ENCODE data around the gene COMTD1.
"Not testable (repeated sequence)": the region's sequence is repeated elsewhere in the genome, so short reads cannot be mapped to it uniquely, and the experiment has no call there.

The COMTD1 gene

GRCh38 chr10:75208181-75208580, 27.6 kb downstream of the COMTD1 start:
- ChIA-PET CTCF (interaction anchor here (1.2 to 1.8 kb wide), 4 partner anchors 10 to 23 kb away, joined by 3 to 6 read pairs (median 4); no protein-coding TSS in a partner anchor), POLR2A (no interaction called here)
- TF ChIP-seq CTCF (IDR thresholded peaks at IDR 0.05; ENCODE audit: control extremely low read depth, extremely low read depth, low read depth, missing control alignments): no peak

DNA sequence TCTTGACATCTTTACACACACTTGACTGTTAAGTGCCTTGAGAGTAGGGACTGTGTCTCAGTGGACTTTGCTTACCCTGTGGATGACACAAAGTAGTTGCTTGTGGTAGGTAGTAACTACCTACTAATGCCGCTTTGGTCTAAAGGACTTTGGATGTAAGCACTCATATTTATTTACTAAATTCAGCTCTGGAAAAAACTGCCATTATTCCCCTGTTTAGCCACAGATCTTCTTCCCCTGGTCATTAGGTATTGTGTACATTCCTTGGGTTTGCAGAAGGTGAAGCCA, 28.0 kb downstream of the COMTD1 start:
- CTCF ChIA-PET: interaction anchor here (1.2 to 1.8 kb wide), 4 partner anchors 10 to 23 kb away, joined by 3 to 6 read pairs (median 4); no protein-coding TSS in a partner anchor
- no peak for DNase-seq (ENCODE audit: extremely low spot score)
- POLR2A ChIA-PET: interaction anchor here (0.5 kb wide), 1 partner anchor 41 kb away, joined by 5 read pairs; no protein-coding TSS in a partner anchor
- TF ChIP-seq CTCF (IDR thresholded peaks at IDR 0.05; ENCODE audit: control extremely low read depth, extremely low read depth, low read depth, missing control alignments): no peak

More at GRCh38 chr10:75208181-75208580, 27.6 kb downstream of the COMTD1 start:
- no peak for DNase-seq (ENCODE audit: extremely low spot score)

GRCh38 chr10:75207079-75207856, 28.5 kb downstream of the COMTD1 start:
- CTCF ChIA-PET: interaction anchor here (0.9 to 3.8 kb wide), 8 partner anchors 9 to 1327 kb away, joined by 3 to 22 read pairs (median 4); partner anchors contain the start of gene COMTD1
- POLR2A ChIA-PET: interaction anchor here (0.5 kb wide), 2 partner anchors 20 to 41 kb away, joined by 3 to 5 read pairs; no protein-coding TSS in a partner anchor
- no peak for TF ChIP-seq CTCF (IDR thresholded peaks at IDR 0.05; ENCODE audit: control extremely low read depth, extremely low read depth, low read depth, missing control alignments)
- no peak for DNase-seq (ENCODE audit: extremely low spot score)

- DNase-seq (ENCODE audit: extremely low spot score); POLR2A ChIA-PET: not testable (repeated sequence)
- CTCF ChIA-PET: interaction anchor here (0.9 to 3.8 kb wide), 4 partner anchors 18 to 1327 kb away, joined by 3 to 22 read pairs (median 6); partner anchors contain the start of gene COMTD1
These were observed 29.1 kb downstream of the COMTD1 start for GRCh38 chr10:75206638-75207037.

DNA sequence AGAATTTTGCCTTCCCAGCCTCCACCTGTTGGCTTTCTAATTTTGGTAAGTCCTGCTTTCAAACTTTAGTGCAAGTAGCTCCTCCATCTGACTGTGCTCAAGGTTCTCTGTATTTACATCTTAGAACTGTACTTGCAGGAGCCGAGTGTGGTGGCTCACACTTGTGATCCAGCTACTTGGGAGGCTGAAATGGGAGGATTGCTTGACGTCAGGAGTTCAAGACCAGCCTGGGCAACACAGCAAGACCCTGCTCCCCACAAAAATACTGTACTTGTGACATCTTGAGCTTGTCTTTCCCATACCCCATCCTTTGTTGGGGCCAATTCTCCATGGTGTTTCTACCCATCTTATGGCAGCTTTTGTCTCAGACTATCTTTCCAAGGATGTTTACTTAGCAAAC, 29.8 kb downstream of the COMTD1 start:
- DNase-seq (ENCODE audit: extremely low spot score): no peak

DNA sequence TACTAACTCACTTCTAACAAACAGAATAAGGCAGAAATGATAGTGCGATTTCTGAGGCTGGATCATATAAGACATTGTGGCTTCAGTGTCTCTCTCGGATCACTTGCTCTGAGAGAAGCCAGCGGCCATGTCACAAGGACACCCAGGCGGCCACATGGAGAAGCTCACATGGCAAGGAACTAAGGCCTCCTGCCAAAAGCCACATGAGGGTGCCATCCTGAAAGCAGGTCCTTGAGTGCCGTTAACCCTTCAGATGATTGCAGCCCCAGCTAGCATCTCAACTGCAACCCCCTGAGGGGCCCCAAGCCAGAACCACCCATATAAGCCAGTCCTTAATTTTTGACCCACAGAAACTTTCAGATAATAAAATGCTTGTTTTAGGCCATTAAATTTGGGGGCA, 32.0 kb downstream of the COMTD1 start:
- CTCF ChIA-PET: interaction anchor here (0.9 to 3.8 kb wide), 4 partner anchors 8 to 24 kb away, joined by 3 to 22 read pairs (median 4); no protein-coding TSS in a partner anchor
- no peak for DNase-seq (ENCODE audit: extremely low spot score)
- no peak for TF ChIP-seq CTCF (IDR thresholded peaks at IDR 0.05; ENCODE audit: control extremely low read depth, extremely low read depth, low read depth, missing control alignments)
- POLR2A ChIA-PET: no interaction called here

More for the DNA sequence above, 29.8 kb downstream of the COMTD1 start:
- no peak for TF ChIP-seq CTCF (IDR thresholded peaks at IDR 0.05; ENCODE audit: control extremely low read depth, extremely low read depth, low read depth, missing control alignments)
- POLR2A ChIA-PET: no interaction called here
- CTCF ChIA-PET: interaction anchor here (1.1 to 3.8 kb wide), 6 partner anchors 11 to 44 kb away, joined by 3 to 22 read pairs (median 6); partner anchors contain the start of gene COMTD1

- CTCF ChIA-PET: interaction anchor here (0.9 to 3.8 kb wide), 4 partner anchors 8 to 25 kb away, joined by 3 to 22 read pairs (median 4); no protein-coding TSS in a partner anchor
- DNase-seq (ENCODE audit: extremely low spot score); POLR2A ChIA-PET: not testable (repeated sequence)
These were observed 32.6 kb downstream of the COMTD1 start for GRCh38 chr10:75203046-75203620.

Measured in GM10248 (cell line).